HCT116 (cell line): ENCODE measurements around the gene TMCO4. TPM values are rescaled to one million over a fixed set of nuclear protein-coding genes. Genes with fewer than 3 reads are reported as not detected.

Experiments used
- ATAC-seq: fragments of 200-7000 bp; cut with Tn5 transposase; 2 replicates; pipeline ENCODE4 v1.9.1; 2020; ENCODE audit warnings: mild to moderate bottlenecking, moderate library complexity
- BruUV-seq: library from RNA; stranded (reverse); fragments of 400-500 nt; replicated peaks from 2 replicates; lab custom pipeline; 2021; lab: Mats Ljungman, UMichigan
- CTCF ChIA-PET: fragments of 300-600 bp; sonication (Branson Sonifier 250); formaldehyde crosslinking; loops from one replicate; lab custom pipeline; 2021; ENCODE audit warnings: antibody characterized with exemption; lab: Charles Lee
- POLR2A ChIA-PET: fragments of 300-600, 350-600 bp; sonication (Branson Sonifier 250); formaldehyde crosslinking; loops from one replicate; lab custom pipeline; 2021; ENCODE audit warnings: antibody characterized with exemption; lab: Charles Lee
- RAD21 ChIA-PET, 2 experiments: fragments of 300-600 bp; sonication (Branson Sonifier 250); formaldehyde crosslinking; loops; one replicate each; lab custom pipeline; 2023; ENCODE audit warnings: low total read pairs in 2 of 2; ENCODE audit not compliant: uncharacterized antibody in 2 of 2, unreplicated experiment in 2 of 2, low non-redundant PET in 1 of 2; lab: Charles Lee
- DNase-seq: peaks from one replicate; pipeline ENCODE4 v3.0.0-alpha.2; 2010; ENCODE audit warnings: low read depth, low spot score
- H2AFZ ChIP-seq: fragments of 200-600 bp; shearing (Covaris generic), sonication (generic); 2 replicates; pipeline ENCODE4 v1.6.1; 2017; ENCODE audit warnings: low read depth, mixed run types, mixed read lengths, antibody characterized with exemption, low read length; ENCODE audit not compliant: poor library complexity, severe bottlenecking
- H3K27ac ChIP-seq: 2 replicates; pipeline ENCODE4 v1.5.1; 2012; ENCODE audit warnings: low read depth, low read length
- H3K27me3 ChIP-seq: fragments of 200-600 bp; sonication (generic); 2 replicates; pipeline ENCODE4 v1.6.1; 2016; ENCODE audit warnings: mixed run types, low read length, mixed read lengths; ENCODE audit not compliant: insufficient read depth
- H3K36me3 ChIP-seq, 2 experiments: fragments of 200-500 bp in 1 of 2; fragments of 200-600 bp in 1 of 2; sonication (Bioruptor generic) in 1 of 2; sonication (generic) in 1 of 2; 2 replicates each; pipeline versions ENCODE4 v1.5.1 to v1.6.1; 2014 to 2016; ENCODE audit warnings: low read length in 2 of 2, inconsistent platforms in 1 of 2, mixed read lengths in 1 of 2, mixed run types in 1 of 2; ENCODE audit not compliant: insufficient read depth in 2 of 2, control insufficient read depth in 1 of 2
- H3K4me1 ChIP-seq, 2 experiments: fragments of 200-600 bp in 1 of 2; sonication (generic) in 1 of 2; 2 replicates each; pipeline versions ENCODE4 v1.5.1 to v1.6.1; 2012 to 2017; ENCODE audit warnings: low read length in 2 of 2, inconsistent platforms in 1 of 2, mild to moderate bottlenecking in 1 of 2, mixed read lengths in 1 of 2, mixed run types in 1 of 2, moderate library complexity in 1 of 2; ENCODE audit not compliant: insufficient read depth in 2 of 2, control insufficient read depth in 1 of 2
- H3K4me2 ChIP-seq: fragments of 200-600 bp; sonication (generic); 2 replicates; pipeline ENCODE4 v1.6.1; 2017; ENCODE audit warnings: mixed run types, low read length, mixed read lengths
- H3K4me3 ChIP-seq, 2 experiments: fragments of 200-600 bp in 1 of 2; sonication (generic) in 1 of 2; replicated peaks in 1 of 2; 2 replicates each; pipeline ENCODE4 v1.5.1; 2011 to 2016; ENCODE audit warnings: low read length in 2 of 2, control low read depth in 1 of 2, low read depth in 1 of 2, mild to moderate bottlenecking in 1 of 2, mixed read lengths in 1 of 2, mixed run types in 1 of 2
- H3K79me2 ChIP-seq: fragments of 200-600 bp; sonication (generic); 2 replicates; pipeline ENCODE4 v1.6.1; 2017; ENCODE audit warnings: mild to moderate bottlenecking, mixed run types, low read length, moderate library complexity, mixed read lengths; ENCODE audit not compliant: insufficient read depth
- H3K9ac ChIP-seq: fragments of 200-600 bp; sonication (generic); 2 replicates; pipeline ENCODE4 v1.6.1; 2016; ENCODE audit warnings: low read length, mixed read lengths
- H3K9me2 ChIP-seq: fragments of 200-600 bp; sonication (generic), shearing (Covaris generic); 2 replicates; pipeline ENCODE4 v1.6.1; 2017; ENCODE audit warnings: mixed run types, mild to moderate bottlenecking, moderate library complexity; ENCODE audit not compliant: insufficient read depth
- H3K9me3 ChIP-seq, 2 experiments: fragments of 200-500 bp in 1 of 2; fragments of 200-600 bp in 1 of 2; sonication (Bioruptor generic) in 1 of 2; sonication (generic) in 1 of 2; 2 replicates each; pipeline ENCODE4 v1.6.1; 2014 to 2017; ENCODE audit warnings: low read length in 2 of 2, mixed read lengths in 2 of 2, inconsistent platforms in 1 of 2, low read depth in 1 of 2, mild to moderate bottlenecking in 1 of 2, mixed run types in 1 of 2, moderate library complexity in 1 of 2; ENCODE audit not compliant: control insufficient read depth in 1 of 2, insufficient read depth in 1 of 2
- H4K20me1 ChIP-seq: fragments of 200-600 bp; sonication (generic), shearing (Covaris generic); 2 replicates; pipeline ENCODE4 v1.6.1; 2017; ENCODE audit warnings: mixed run types, mild to moderate bottlenecking, moderate library complexity; ENCODE audit not compliant: insufficient read depth
- ATF3 ChIP-seq: IDR thresholded peaks from 2 replicates; pipeline ENCODE4 v1.6.1; 2012
- EZH2 ChIP-seq: fragments of 200-600 bp; sonication (generic); IDR thresholded peaks from 2 replicates; pipeline ENCODE4 v1.6.1; 2017; ENCODE audit warnings: antibody characterized with exemption, mixed run types
- EZH2phosphoT487 ChIP-seq: fragments of 200-600 bp; IDR thresholded peaks from 2 replicates; pipeline ENCODE4 v1.6.1; 2018; ENCODE audit warnings: antibody characterized with exemption, borderline replicate concordance
- POLR2A ChIP-seq: IDR thresholded peaks from 2 replicates; pipeline ENCODE4 v1.7.0; 2011; ENCODE audit warnings: borderline replicate concordance; ENCODE audit not compliant: insufficient read depth, insufficient read length; ENCODE audit errors: extremely low read depth
- REST ChIP-seq: IDR thresholded peaks from 2 replicates; pipeline ENCODE4 v1.6.1; 2012; ENCODE audit warnings: low read depth
- SIN3A ChIP-seq: IDR thresholded peaks from 2 replicates; pipeline ENCODE4 v1.6.1; 2012; ENCODE audit warnings: low read depth
- SRF ChIP-seq: IDR thresholded peaks from 2 replicates; pipeline ENCODE4 v1.6.1; 2012; ENCODE audit warnings: low read depth
- YY1 ChIP-seq: IDR thresholded peaks from 2 replicates; pipeline ENCODE4 v1.6.1; 2011; ENCODE audit warnings: low read length, low read depth, moderate library complexity, mild to moderate bottlenecking; ENCODE audit not compliant: insufficient replicate concordance; ENCODE audit errors: extremely low read depth
- ZBTB33 ChIP-seq: IDR thresholded peaks from 2 replicates; pipeline ENCODE4 v1.6.1; 2011; ENCODE audit warnings: mild to moderate bottlenecking, low read length, moderate library complexity; ENCODE audit not compliant: insufficient replicate concordance; ENCODE audit errors: extremely low read depth
- ZFX ChIP-seq: fragments of 450-650 bp; IDR thresholded peaks from 2 replicates; pipeline ENCODE4 v1.6.1; 2017
- intact Hi-C: fragments of 100-400 bp; cut with micrococcal nuclease; formaldehyde crosslinking; loops from 2 replicates; pipeline ENCODE4 v1.10.0; 2022
- total RNA-seq: library from RNA; stranded (reverse); gene quantifications from one replicate; pipeline ENCODE4 v1.2.1, GENCODE V29; 2021; ENCODE audit not compliant: unreplicated experiment

TMCO4 gene
- total RNA-seq, 1 experiment from 2014 or later, result 12.7 TPM

GRCh38 chr1:19680644-19681043, 119.1 kb downstream of the TMCO4 start:
- no peak for TF ChIP-seq EZH2phosphoT487
- peak; percentile 4; the same call in 1 of the 2 replicates for TF ChIP-seq REST
- intact Hi-C loops, result no loop called here
- ATAC-seq, result no peak
- H3K4me1 ChIP-seq, result no peaks in the 10 kb centered on the region
- H3K4me3 ChIP-seq, result no peak overlapping the region
- no TSS peak for BruUV-seq
- no peak overlapping the region for H2AFZ ChIP-seq
- H3K36me3 ChIP-seq, result no peaks in the 10 kb centered on the region
- H3K79me2 ChIP-seq, result no peaks in the 10 kb centered on the region
- ChIA-PET RAD21 (no interaction called here), POLR2A (no interaction called here), CTCF (interaction anchor here (1.3 to 1.4 kb wide), 2 partner anchors 19 to 27 kb away, joined by 3 to 4 read pairs; no protein-coding TSS in a partner anchor)
- no peak overlapping the region for H3K9ac ChIP-seq
- no peaks in the 10 kb centered on the region for H3K27me3 ChIP-seq
- H4K20me1 ChIP-seq, result no peaks in the 10 kb centered on the region
- H3K27ac ChIP-seq, result no peak overlapping the region
- no peak overlapping the region for H3K4me2 ChIP-seq
- no peaks in the 10 kb centered on the region for H3K9me3 ChIP-seq
- DNase-seq, result no peak
- H3K9me2 ChIP-seq, result no peaks in the 10 kb centered on the region

- no peak for ATAC-seq
- no peak overlapping the region for H3K9ac ChIP-seq
- no peaks in the 10 kb centered on the region for H3K36me3 ChIP-seq
- no peaks in the 10 kb centered on the region for H3K9me2 ChIP-seq
- H3K79me2 ChIP-seq, result no peaks in the 10 kb centered on the region
- no peak overlapping the region for H2AFZ ChIP-seq
- no peaks in the 10 kb centered on the region for H4K20me1 ChIP-seq
- DNase-seq, result no peak
- CTCF ChIA-PET, result interaction anchor here (1.3 kb wide), 1 partner anchor 26 kb away, joined by 3 read pairs; no protein-coding TSS in a partner anchor
- POLR2A ChIA-PET, result no interaction called here
- H3K27ac ChIP-seq, result no peak overlapping the region
- no peaks in the 10 kb centered on the region for H3K4me1 ChIP-seq
- H3K4me3 ChIP-seq, result no peak overlapping the region
- BruUV-seq, result no TSS peak
- no peak overlapping the region for H3K4me2 ChIP-seq
- no peaks in the 10 kb centered on the region for H3K9me3 ChIP-seq
- 0 out of 2 replicates have a peak, but pooled peaks cover 5% of the 10 kb centered on the region for H3K27me3 ChIP-seq
- intact Hi-C loops, result no loop called here
- RAD21 ChIA-PET, result no interaction called here
- TF ChIP-seq YY1 (no peak), EZH2 (no peak), SRF (no peak), POLR2A (no peak), REST (no peak), ZBTB33 (no peak), ATF3 (no peak), ZFX (no peak), SIN3A (no peak)
Observed at GRCh38 chr1:19679691-19680090, 120.0 kb downstream of the TMCO4 start.
